Stimulated activated CD8-positive, alpha-beta memory T cell treated with anti-CD3 and anti-CD28 coated beads, Interleukin-15, amount 100 ng/mL, for 48 hours (primary cell): ENCODE measurements around the gene TRA2A.
"Not testable (repeated sequence)": the region's sequence is repeated elsewhere in the genome, so short reads cannot be mapped to it uniquely, and the experiment has no call there.

Experiments
- DNase-seq, 2 donors: peaks; one replicate each; pipeline ENCODE4 v3.0.0-alpha.2; 2020; ENCODE audit warnings: low read depth in 2 of 2

The TRA2A gene

DNA sequence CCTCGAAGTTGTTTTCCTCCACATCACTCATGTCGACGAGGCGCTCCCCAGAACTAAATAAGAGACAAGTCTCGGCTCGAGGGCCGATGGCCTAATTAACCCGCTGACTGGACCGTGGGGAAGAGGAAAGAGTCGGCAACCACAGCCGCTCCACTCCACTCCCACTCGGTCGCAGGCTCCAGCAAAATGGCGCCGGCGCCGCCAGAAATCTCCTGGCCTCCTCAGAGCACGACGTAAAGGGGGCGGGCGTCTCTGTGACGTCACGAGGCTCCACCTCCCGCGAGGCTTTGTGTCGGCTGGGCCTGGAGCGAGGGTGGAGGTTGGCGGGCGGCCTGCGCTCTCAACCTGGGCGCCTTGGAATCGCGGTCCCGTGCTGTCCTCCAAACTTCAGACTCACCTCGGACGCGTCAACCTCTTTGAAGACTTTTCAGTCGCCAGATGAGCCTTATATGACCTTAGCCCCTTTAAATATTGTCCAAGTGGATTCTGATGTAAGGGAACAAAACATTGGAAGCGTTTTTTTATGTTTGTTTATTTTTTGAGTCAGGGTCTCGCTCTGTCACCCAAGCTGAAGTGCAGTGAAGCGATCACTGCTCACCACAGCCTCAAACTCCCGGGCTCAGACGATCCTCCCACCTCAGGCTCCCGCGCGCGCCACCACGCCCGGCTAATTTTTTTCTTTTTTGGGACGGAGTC is at the start of gene TRA2A:
Gene TRA2A (minus strand): TSS at position 188 of the 696 bp plus-strand sequence. CDS start 157 bp downstream, at position 31.
- peak; percentile 91 to 95 for DNase-seq

DNA sequence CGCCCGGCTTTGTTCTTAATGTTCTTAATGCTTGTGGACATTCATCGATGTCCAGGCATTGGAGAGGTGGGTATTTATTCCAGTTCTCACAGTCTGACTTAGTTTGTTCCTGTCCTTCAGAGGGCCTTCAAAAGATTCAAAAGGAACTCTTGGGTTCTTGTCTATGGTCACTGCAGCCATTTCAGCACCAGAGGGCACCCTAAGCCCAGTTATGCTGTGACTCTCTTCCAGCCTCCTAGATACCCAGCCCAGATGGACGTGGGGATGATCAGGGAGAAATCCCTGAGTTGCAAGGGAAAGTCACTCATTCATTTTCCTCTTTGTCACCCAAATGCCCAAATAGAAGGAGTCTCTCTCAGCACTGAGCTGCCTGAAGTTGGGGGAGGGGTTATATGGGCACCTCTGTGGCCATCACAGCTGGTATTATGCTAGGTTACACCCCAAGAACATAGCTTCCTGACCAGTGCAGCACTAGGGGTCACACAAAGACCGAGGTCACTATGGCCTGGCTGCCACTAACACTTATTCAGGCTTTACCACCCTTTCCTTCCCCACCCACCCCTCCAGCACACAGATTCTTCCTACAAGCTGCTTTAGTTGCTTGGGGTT is 38.9 kb upstream of the TRA2A start:
- peak; percentile 26 to 42 for DNase-seq

DNA sequence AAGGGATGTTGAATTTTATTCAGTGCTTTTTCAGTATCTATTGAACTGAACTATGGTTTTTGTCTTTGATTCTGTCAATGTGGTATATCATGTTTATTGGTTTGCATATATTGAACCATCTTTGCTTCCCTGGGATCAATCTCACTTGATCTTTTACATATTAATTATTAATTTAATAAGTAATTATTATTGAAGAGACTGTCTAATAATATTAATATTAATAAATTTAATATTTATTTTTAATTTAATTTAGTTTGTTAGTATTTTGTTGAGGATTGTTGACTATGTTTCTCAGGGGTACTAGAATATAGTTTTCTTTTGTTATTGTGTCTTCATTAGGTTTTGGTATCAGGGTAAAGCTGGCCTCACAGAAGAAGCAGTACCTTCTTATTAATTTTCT is 26.5 kb upstream of the TRA2A start:
- DNase-seq, result no peak

DNA sequence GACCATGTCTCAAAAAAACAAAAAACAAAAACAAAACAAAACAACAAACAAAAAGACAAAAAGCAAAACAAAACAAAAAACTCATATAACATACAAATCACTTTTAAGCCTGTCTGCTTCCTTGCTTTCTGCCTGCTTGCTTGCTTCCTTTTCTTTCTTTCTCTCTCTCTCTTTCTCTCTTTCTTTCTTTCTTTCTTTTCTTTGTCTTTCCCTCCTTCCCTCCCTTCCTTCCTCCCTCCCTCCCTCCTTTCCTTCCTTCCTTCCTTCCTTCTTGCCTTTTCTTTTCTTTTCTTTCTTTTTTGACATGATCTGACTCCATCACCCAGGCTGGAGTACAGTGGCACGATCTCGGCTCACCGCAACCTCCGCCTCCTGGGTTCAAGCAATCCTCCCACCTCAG is 15.9 kb upstream of the TRA2A start:
- DNase-seq, result no peak

DNA sequence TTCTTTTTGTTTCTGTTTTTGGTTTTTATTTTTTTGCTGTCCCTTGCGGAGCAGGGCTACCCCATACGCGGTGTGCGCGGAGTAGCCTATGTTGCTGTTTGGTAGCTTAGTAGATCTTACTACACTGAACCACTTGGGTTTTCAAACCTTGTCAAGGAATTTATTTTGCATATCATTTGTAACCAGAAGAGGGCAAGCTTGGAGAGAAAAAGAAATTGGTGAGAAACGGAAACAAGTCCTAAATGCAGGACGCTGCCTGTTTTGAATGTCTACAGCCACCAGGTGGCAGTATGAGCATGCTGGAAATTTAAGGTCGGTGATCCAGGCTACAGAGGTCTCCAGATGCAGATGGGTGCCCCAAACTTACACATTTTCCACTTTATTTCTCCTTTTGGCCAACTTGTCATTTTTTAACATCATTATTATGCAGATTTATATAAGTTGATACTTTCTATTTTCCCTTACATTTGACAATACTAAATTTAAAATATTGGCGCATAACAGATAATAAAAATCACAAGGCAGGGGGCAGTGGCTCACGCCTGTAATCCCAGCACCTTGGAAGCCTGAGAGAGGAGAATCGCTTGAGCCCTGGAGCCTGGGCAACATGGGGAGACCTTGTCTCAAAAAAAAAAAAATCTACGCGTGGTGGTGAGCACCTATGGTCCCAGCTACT is 15.3 kb upstream of the TRA2A start:
- DNase-seq, result peak; percentile 51 to 52

DNA sequence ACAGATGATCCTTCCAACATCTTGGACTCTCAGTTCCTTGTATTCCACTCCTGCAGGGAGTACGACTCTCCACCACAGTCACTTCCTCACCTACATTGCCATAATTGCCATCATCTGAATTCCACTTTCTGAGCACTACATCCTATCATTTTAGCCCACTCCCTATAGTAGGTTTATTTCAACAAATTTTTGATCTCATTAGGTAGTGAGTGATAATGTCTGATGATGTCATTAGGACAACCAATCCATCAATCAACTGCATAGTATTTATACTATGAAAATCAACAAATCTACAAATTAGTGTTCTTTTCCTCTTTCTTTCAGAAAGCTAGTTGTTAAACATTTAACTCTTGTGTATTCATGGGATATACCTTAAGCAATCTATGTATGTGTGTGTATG is 13.7 kb upstream of the TRA2A start:
- no peak for DNase-seq

DNA sequence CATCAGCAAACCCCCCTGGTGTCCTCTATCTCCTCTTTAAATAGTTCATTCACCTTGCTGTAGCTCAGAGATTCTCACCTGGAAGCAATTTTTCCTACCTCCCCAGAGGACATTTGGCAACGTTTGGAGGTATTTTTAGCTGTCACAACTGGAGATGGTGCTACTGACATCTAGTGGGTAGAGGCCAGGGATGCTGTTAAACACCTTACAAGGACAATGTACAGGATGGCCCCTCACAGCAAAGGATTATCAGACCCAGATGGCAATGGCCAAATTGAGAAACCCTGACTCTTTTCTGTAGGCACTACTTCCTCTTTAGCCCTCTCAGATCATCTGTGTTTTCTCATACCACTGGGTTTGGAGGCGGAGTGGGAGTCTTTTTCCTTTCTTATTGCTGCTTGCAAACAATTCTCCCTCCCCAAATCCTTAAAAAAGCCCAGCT is 13.2 kb upstream of the TRA2A start:
- DNase-seq, result no peak

DNA sequence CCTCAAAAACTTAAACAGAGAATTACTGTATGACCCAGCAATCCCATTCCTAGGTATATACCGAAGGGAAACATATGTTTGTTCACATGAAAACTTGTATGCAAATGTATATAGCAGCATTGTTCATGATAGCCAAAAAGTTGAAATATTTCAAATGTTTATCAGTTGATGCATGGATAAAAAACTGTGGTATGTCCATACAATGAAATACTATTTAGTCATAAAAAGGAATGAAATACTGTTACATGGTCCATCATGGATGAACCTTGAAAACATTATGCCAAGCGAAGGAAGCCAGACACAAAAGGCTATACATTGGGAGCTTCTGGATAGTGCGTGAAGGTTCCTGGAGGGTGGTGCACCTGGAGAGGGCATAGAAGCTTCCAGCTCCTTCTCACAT is 11.0 kb upstream of the TRA2A start:
- DNase-seq, result no peak

DNA sequence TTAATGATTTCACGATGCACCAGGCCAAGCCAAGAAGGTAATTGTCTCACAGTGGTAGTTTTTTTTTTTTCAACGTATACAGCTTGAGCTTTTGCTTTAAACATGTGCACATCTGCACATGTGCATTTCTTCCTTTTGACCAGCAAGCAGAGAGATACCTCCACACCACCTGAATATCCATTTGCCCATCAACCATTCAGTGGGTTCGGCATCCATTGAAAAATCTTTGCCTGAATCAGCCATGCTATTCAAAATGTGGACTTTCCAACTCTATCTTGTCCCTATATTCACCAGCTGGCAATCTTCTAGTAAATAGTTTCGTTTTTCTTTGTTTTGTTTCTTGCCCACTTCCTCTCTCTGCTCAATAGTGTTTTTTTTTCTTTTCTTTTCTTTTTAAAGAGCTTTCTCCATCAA is 7.7 kb upstream of the TRA2A start:
- DNase-seq, result no peak

DNA sequence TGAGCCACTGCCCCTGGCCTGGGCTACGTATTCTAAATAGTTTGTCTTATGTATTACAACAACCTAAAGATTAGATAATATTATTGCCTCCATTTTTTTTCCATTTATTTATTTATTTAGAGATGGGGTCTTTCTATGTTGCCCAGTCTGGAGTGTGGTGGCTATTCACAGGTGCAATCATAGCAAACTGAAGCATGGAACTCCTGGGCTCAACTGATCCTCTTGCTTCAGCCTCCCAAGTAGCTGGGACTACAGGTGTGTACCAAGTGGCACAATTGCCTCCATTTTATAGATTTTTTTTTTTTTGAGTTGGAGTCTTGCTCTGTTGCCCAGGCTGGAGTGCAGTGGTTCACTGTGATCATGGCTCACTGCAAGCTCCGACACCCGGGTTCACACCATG is 6.5 kb upstream of the TRA2A start:
- no peak for DNase-seq

DNA sequence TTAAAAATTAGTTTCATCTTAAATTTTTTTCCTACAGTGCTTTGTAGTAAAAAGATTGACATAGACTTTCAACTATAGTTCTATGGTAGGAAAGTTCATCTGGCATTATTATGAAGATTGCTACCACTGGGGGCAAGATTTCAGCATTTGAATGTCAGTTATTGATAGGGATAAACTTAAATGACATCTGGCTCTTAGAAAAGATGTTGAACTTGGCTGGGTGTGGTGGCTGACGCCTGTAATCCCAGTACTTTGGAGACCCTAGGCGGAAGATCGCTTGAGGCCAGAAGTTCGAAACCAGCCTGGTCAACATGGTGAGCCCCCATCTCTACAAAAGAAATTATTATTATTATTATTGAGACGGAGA is 1.4 kb upstream of the TRA2A start:
- DNase-seq, result no peak

DNA sequence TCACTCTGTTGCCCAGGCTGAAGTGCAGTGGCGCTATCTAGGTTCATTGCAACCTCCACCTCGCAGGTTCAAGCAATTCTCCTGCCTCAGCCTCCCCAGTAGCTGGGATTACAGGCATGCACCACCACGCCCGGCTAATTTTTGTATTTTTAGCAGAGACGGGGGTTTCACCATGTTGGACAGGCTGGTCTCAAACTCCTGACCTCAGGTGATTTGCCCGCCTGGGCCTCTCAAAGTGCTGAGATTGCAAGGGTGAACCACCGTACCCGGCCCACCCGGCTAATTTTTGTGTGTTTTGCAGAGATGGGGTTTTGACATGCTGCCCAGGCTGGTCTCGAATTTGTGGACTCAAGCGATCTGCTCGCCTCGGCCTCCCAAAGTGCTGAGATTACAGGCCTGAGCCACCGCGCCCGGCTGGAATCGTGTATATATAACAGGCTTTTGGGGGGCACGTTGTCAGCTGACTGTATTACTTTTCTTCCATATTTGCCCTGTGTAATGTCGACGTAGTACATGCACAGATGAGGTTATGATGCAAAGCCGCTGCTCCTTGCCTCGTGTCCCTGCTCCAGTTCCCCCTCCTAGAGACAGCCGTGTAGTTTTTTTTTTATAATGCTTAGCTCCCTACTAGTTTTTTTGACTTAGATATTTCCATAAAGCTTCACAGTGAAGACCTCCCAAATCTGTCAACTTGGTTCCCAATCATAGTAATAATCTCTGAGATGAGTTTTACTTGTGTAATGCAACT is 883 bp upstream of the TRA2A start:
- no peak for DNase-seq

DNA sequence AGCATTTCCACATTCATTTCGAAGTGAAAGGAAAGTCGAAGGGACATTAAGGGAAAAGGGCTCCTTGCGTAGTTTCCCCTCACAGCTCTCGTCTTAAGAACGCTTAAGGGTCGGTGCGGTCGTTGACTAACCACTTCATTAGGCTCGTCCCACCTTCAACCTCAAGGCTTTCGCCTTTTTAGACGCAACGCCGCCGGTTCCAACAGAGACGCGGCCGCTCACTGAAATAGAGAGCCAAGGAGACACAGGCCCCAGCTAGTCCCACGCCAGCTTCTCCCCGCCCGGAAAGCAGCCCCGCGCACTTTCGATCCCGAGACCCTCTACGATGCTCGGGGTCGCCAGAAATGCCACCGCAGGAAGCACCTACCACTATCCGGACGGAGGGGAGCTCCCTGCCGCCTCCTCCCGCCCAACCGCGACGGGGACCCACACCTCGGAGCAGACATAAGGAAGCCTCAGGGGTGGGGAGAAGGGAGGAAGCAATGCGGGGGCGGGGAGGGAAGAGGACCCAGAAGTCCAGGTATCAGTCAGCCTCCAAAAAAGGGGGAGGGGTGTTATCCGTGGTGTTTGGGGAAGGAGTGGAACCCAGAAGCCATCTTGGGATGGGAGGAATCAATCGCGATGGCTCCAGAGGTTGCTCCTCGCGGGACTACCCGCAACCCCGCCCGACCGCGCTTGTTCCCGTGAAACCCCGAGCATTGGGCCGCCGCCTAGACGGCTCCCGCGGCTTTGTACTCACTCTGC is 559 bp downstream of the TRA2A start:
- DNase-seq, result peak; percentile 41 to 50

DNA sequence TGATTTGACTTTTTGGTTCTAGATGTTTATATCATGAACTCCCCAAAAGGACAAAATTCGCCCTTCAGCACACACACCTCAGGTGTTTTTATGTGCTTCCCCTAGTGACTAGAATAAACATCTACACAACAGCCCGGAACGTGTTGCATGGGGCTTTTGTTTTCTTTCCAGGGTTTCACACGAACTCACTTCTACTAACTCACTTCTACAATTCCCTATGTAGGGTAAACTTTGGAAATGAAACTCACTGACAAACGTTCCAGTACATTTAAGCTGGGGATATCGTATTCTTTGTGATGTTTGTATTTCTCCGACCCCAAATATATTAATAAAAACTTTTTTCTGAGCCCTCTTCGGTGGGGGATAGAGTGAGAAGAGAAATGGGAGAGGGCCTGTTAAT is 1.4 kb downstream of the TRA2A start:
- DNase-seq, result no peak

DNA sequence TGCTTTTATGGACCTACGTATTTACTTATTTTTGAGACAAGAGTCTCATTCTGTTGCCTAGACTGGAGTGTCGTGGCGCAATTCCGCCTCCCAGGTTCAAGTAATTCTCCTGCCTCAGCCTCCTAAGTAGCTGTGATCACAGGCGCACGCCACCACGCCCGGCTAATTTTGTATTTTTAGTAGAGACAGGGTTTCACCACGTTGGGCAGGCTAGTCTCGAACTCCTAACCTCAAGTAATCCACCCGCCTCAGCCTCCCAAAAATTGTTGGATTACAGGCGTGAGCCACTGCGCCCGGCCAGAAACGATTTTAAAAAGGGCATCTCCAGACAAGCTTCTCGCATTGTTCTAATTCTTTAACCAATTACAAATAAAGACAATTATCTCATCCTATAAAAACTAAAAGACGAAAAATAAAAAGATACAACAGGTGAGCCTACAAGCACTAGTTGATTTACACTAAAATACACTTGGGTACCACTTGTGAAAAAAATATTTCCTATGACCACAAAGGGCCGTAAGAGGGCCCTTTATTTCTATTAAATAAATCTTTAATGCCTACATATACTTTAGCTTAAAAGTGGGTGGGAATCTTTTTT is 2.4 kb downstream of the TRA2A start:
- DNase-seq, result no peak

DNA sequence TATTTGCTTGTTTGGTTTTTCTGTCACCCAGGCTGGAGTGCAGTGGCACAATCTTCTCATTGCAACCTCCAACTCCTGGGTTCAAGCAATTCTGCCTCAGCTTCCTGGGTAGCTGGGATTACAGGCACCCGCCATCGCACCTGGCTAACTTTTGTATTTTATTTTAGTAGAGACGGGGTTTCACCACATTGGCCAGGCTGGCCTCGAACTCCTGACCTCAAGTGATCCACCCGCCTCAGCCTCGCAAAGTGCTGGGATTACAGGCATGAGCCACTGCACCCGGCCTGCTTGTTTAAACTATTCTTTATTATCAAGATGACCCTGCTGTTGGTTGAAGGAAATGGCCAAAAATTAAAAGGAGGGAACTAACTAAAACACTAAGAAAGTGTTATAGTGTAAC is 6.2 kb downstream of the TRA2A start:
- DNase-seq, result not testable (repeated sequence)

DNA sequence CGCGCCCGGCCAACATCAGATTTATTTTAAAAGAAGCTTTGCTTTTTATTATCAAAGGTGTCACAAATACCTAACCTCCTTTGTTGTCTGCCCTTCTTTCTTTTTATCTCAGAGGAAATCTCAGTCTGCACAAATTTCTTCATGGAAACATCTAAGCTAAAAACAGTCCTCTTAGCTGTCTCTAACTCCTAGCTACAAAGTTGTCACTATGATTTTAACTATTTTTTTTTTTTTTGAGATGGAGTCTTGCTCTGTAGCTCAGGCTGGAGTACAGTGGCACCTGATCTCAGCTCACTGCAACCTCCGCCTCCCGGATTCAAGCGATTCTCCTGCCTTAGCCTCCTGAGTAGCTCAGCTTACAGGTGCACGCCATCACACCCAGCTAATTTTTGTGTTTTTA is 7.3 kb downstream of the TRA2A start:
- no peak for DNase-seq

DNA sequence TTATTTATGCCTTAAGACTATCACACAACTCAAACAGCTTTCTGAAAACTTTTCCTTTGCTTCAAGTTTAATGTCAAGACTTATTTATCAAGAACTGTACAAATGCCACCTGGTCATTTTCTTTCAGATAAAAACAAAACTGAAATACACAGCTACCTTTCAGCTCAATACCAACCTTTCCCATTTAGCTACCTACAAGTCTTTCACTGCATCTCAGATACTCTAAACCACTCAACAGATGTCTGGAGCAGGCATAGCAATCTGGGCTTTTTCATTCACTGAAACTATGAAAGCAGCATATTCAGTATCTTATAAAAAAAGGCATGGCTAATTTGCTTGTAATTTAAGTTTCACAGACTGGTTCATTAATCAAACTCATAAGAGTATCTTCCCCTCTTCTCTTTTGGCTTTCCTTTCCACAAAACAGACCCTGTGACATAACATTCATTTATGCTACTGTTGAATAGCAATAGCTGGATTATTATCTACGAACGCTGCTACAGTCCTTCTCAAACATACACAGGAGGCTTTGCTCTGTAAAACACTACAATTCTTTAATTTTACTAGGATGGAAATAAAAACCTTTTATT is 8.2 kb downstream of the TRA2A start:
- no peak for DNase-seq

DNA sequence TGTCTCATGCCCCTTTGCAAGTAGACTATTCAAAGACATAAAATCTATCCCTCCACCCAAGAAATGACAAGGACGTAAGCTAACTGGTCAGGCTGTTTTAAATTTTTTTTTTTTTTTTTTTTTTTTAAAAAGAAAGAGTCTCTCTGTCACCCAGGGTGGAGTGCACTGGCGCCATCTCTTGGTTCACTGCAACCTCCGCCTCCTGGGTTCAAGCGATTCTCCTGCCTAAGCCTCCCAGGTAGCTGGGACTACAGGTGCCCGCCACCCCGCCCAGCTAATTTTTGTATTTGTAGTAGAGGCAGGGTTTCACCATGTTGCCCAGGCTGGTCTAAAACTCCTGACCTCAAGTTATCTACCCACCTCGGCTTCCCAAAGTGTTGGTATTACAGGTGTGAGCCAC is 11.2 kb downstream of the TRA2A start:
- DNase-seq, result no peak

DNA sequence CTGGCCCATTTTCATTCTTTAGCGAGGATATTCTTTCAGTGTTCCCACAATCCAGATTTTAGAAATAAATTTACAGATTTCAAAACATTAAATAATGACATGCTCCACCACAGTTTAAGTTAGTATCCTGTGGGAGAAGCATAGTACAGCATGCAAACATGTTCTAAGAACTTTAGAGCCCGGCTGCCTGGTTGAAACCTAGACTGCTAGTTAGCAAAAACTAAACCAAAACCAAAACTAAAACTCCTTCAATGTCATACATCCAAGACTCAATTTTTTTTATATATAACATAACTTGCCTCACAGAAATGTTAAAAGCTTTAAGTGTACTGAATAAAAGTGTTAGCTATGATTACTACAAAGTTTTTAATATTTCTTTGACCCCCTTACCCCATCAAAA is 17.0 kb downstream of the TRA2A start:
- DNase-seq, result no peak

DNA sequence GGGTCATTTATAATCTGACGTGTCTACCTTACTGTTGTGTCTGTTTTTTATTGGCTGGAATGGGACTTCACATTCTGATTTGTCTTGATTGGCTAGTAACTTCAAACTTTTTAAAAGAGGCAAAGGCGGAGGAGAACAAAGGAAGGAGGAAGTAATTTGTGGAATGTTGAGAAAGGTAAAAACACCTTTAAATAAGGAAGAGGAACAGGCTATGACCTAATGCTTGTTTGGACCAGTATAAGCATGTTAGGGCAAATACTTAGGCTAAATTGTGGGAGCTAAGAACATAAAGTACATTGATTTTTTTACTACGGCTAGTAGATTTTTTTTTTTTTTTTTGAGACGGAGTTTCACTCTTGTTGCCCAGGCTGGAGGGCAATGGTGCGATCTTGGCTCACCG is 18.0 kb downstream of the TRA2A start:
- not testable (repeated sequence) for DNase-seq
